ENCODE data around the gene C1D. TPM values are rescaled to one million over a fixed set of nuclear protein-coding genes. Genes with fewer than 3 reads are reported as not detected.

The C1D gene
- polyA plus RNA-seq, 3 donors, result 14.9 to 58.4 (median 49.7) TPM

DNA sequence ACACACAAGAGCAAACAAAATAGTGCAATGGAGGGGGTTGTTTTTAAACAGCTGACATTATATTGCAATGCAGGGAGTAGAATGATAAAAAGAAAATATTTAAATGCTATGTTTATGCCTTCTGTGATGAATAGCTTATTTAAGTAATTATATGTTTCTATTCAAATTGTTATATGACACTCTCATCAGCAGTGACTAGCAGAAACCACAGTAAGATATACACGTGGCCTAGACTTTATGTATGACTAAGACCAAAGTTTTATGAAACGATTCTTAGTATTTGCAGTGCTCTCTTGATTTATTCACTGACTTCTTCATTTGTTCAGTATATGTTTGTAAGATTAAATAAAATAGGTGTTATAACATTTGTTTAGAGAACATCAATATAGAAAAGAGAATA, 26.1 kb upstream of the C1D start:
- Mint-ChIP-seq H3K36me3 (no peaks in the 10 kb centered on the region), H3K4me3 (no peak overlapping the region)

DNA sequence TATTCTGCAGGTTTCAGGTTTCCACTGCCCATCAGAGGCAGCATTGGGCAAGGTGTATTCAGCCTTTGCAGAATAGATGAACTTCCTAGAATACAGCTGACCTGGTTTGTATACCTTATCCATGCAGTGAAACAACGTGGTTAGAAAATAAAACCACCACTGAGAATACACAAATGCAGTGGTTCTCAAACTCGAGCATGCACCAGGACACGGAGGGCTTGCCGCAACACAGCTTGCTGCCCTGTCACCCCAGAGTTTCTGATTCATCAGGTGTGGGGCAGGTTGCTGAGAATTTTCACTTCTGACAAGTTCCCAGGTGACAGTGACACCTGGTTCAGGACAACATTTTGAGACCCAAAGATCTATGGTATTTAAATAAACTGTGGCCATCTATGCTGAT, 23.4 kb upstream of the C1D start:
- Histone ChIP-seq H3K9ac (ENCODE audit: insufficient read depth, low read length, poor library complexity, severe bottlenecking) (no peak overlapping the region), H3K27me3 (ENCODE audit: control insufficient read depth in 2 of 2, insufficient read depth in 2 of 2, low read length in 2 of 2) (no peaks in the 10 kb centered on the region), H3K36me3 (replicated peaks in 1 of 2; ENCODE audit: control insufficient read depth in 1 of 2, insufficient read depth in 2 of 2, low read length in 2 of 2) (no peaks in the 10 kb centered on the region), H3K27ac (ENCODE audit: low read depth in 1 of 2, low read length in 2 of 2) (no peak overlapping the region), H2AFZ (ENCODE audit: insufficient read depth, low read depth, low read length, poor library complexity, severe bottlenecking) (no peak overlapping the region), H3K9me3 (replicated peaks in 1 of 2; ENCODE audit: control insufficient read depth in 1 of 2, insufficient read depth in 1 of 2, low read length in 2 of 2) (no peaks in the 10 kb centered on the region), H4K20me1 (ENCODE audit: insufficient read depth, low read length) (no peaks in the 10 kb centered on the region), H3K4me3 (replicated peaks in 1 of 3; ENCODE audit: low read depth in 2 of 3, low read length in 3 of 3) (no peak overlapping the region), H3K4me1 (ENCODE audit: control insufficient read depth in 1 of 2, insufficient read depth in 2 of 2, low read length in 2 of 2) (no peaks in the 10 kb centered on the region), H3K79me2 (ENCODE audit: insufficient read depth, low read length) (no peaks in the 10 kb centered on the region), H3K4me2 (replicated peaks; ENCODE audit: extremely low read depth, low read length, poor library complexity, severe bottlenecking) (no peak overlapping the region)
- Mint-ChIP-seq H3K27ac (no peak overlapping the region), H3K4me3 (no peak overlapping the region), H3K27me3 (ENCODE audit: low read depth in 3 of 3) (peaks cover 0 to 5% (median 0%) of the 10 kb centered on the region in 3 donors), H3K36me3 (no peaks in the 10 kb centered on the region), H3K9me3 (no peaks in the 10 kb centered on the region), H3K4me1 (no peaks in the 10 kb centered on the region)
- WGBS (ENCODE audit: insufficient coverage), result 93% methylated on average over 3 of the region's 4 CpGs
- TF ChIP-seq, protein P1, sequence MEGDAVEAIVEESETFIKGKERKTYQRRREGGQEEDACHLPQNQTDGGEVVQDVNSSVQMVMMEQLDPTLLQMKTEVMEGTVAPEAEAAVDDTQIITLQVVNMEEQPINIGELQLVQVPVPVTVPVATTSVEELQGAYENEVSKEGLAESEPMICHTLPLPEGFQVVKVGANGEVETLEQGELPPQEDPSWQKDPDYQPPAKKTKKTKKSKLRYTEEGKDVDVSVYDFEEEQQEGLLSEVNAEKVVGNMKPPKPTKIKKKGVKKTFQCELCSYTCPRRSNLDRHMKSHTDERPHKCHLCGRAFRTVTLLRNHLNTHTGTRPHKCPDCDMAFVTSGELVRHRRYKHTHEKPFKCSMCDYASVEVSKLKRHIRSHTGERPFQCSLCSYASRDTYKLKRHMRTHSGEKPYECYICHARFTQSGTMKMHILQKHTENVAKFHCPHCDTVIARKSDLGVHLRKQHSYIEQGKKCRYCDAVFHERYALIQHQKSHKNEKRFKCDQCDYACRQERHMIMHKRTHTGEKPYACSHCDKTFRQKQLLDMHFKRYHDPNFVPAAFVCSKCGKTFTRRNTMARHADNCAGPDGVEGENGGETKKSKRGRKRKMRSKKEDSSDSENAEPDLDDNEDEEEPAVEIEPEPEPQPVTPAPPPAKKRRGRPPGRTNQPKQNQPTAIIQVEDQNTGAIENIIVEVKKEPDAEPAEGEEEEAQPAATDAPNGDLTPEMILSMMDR (IDR thresholded peaks at IDR 0.05), result no peak
- DNase-seq, result no peak
- intact Hi-C loops (cut with micrococcal nuclease), result no loop called here

More for the DNA sequence above, 26.1 kb upstream of the C1D start:
- DNase-seq, result no peak
- no peaks in the 10 kb centered on the region for H3K4me1 ChIP-seq (ENCODE audit: control insufficient read depth in 1 of 2, insufficient read depth in 2 of 2, low read length in 2 of 2)
- no peak overlapping the region for H3K4me2 ChIP-seq (replicated peaks; ENCODE audit: extremely low read depth, low read length, poor library complexity, severe bottlenecking)
- Mint-ChIP-seq H3K4me1 (peaks cover 6% of the 10 kb centered on the region), H3K27ac (no peak overlapping the region), H3K27me3 (ENCODE audit: low read depth in 3 of 3) (peaks cover 0 to 3% (median 0%) of the 10 kb centered on the region in 3 donors), H3K9me3 (no peaks in the 10 kb centered on the region)
- H3K36me3 ChIP-seq (replicated peaks in 1 of 2; ENCODE audit: control insufficient read depth in 1 of 2, insufficient read depth in 2 of 2, low read length in 2 of 2), result no peaks in the 10 kb centered on the region
- no peaks in the 10 kb centered on the region for H3K27me3 ChIP-seq (ENCODE audit: control insufficient read depth in 2 of 2, insufficient read depth in 2 of 2, low read length in 2 of 2)
- TF ChIP-seq, protein P1 (IDR thresholded peaks at IDR 0.05), result no peak
- H3K9ac ChIP-seq (ENCODE audit: insufficient read depth, low read length, poor library complexity, severe bottlenecking), result no peak overlapping the region
- WGBS (ENCODE audit: insufficient coverage), result no CpG with 5 or more reads among the region's 2 CpGs
- no peak overlapping the region for H3K27ac ChIP-seq (ENCODE audit: low read depth in 1 of 2, low read length in 2 of 2)
- no peaks in the 10 kb centered on the region for H3K79me2 ChIP-seq (ENCODE audit: insufficient read depth, low read length)
- no peak overlapping the region for H3K4me3 ChIP-seq (replicated peaks in 1 of 3; ENCODE audit: low read depth in 2 of 3, low read length in 3 of 3)
- no peaks in the 10 kb centered on the region for H3K9me3 ChIP-seq (replicated peaks in 1 of 2; ENCODE audit: control insufficient read depth in 1 of 2, insufficient read depth in 1 of 2, low read length in 2 of 2)
- H4K20me1 ChIP-seq (ENCODE audit: insufficient read depth, low read length), result no peaks in the 10 kb centered on the region
- intact Hi-C loops (cut with micrococcal nuclease), result no loop called here
- no peak overlapping the region for H2AFZ ChIP-seq (ENCODE audit: insufficient read depth, low read depth, low read length, poor library complexity, severe bottlenecking)

Measured in CD14-positive monocyte (primary cell).